Activated T-cell treated with anti-CD3 and anti-CD28 coated beads, Interleukin-2, amount 50 U/mL, for 72 hours (primary cell): ENCODE measurements around the gene SYT13. TPM values are rescaled to one million over a fixed set of nuclear protein-coding genes. Genes with fewer than 3 reads are reported as not detected.

Experiments
- ATAC-seq, 2 donors: fragments of 150-1000 bp; cut with Tn5 transposase; replicated peaks in 1 of 2; 2 replicates each; pipeline ENCODE4 v1.10.0; 2021; ENCODE audit warnings: moderate library complexity in 2 of 2, mild to moderate bottlenecking in 1 of 2
- DNase-seq, 2 donors: peaks; one replicate each; pipeline ENCODE4 v3.0.0; 2021 to 2022; ENCODE audit warnings: mixed read lengths in 1 of 2
- H3K27ac Mint-ChIP-seq: one replicate; pipeline ENCODE4 v1.8.0; 2022; ENCODE audit warnings: mild to moderate bottlenecking, moderate library complexity, mixed read lengths
- H3K27me3 Mint-ChIP-seq: one replicate; pipeline ENCODE4 v1.8.0; 2022; ENCODE audit warnings: low read depth, mixed read lengths
- H3K36me3 Mint-ChIP-seq, 2 donors: one replicate each; pipeline ENCODE4 v1.8.0; 2022; ENCODE audit warnings: mixed read lengths in 2 of 2, mild to moderate bottlenecking in 1 of 2; ENCODE audit not compliant: insufficient read depth in 2 of 2
- H3K4me1 Mint-ChIP-seq: one replicate; pipeline ENCODE4 v1.8.0; 2022; ENCODE audit warnings: low read depth, mixed read lengths
- H3K4me3 Mint-ChIP-seq, 2 donors: one replicate each; pipeline ENCODE4 v1.8.0; 2022; ENCODE audit warnings: mild to moderate bottlenecking in 2 of 2, mixed read lengths in 2 of 2, moderate library complexity in 2 of 2
- H3K9me3 Mint-ChIP-seq, 2 donors: one replicate each; pipeline ENCODE4 v1.8.0; 2022; ENCODE audit warnings: mixed read lengths in 2 of 2
- total RNA-seq, 2 donors: library from RNA; stranded (reverse); gene quantifications; one replicate each; pipeline ENCODE4 v1.2.3, GENCODE V29; 2022

SYT13 gene, protein sequence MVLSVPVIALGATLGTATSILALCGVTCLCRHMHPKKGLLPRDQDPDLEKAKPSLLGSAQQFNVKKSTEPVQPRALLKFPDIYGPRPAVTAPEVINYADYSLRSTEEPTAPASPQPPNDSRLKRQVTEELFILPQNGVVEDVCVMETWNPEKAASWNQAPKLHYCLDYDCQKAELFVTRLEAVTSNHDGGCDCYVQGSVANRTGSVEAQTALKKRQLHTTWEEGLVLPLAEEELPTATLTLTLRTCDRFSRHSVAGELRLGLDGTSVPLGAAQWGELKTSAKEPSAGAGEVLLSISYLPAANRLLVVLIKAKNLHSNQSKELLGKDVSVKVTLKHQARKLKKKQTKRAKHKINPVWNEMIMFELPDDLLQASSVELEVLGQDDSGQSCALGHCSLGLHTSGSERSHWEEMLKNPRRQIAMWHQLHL
- not detected for total RNA-seq

- H3K4me3 Mint-ChIP-seq = peak within 1 kb of the TSS in 1 of 2 donors; percentile 15
- ATAC-seq (no peak), DNase-seq (no peak)
- peaks cover 0 to 2% of the 10 kb centered on the region in 2 donors for H3K9me3 Mint-ChIP-seq
- H3K4me1 Mint-ChIP-seq = no peaks in the 10 kb centered on the region
- H3K27me3 Mint-ChIP-seq = peaks cover 64% of the 10 kb centered on the region
- no peak within 1 kb of the TSS for H3K27ac Mint-ChIP-seq
- H3K36me3 Mint-ChIP-seq = no peaks in the 10 kb centered on the region
These were observed at the start of gene SYT13 for GRCh38 chr11:45285930-45286632. Gene SYT13 (minus strand): TSS chr11:45286341. CDS start chr11:45286207, 134 bp downstream.

DNA sequence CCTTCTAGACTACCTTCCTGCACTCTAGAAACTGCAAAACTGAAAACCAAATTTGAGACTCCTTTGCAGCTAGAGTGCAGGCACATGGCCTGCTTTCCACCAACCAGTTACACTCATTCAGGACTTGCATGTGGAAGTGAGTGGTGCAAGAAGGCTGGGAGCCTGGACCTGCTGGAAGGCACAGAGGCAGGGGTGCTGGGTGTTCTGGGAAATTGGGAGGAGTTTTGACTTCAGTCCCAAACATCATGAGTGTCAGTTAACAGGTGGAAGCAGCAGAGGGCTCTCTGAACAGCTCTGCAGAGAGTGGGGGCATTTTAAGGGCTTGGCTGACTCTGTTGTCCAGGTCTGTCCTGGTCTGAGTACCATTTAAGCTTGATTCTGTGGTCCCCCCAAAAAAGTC, 49.3 kb upstream of the SYT13 start:
- H3K9me3 Mint-ChIP-seq = no peaks in the 10 kb centered on the region
- H3K4me3 Mint-ChIP-seq = no peak overlapping the region
- H3K4me1 Mint-ChIP-seq = peaks cover 17% of the 10 kb centered on the region
- no peak for ATAC-seq
- no peaks in the 10 kb centered on the region for H3K36me3 Mint-ChIP-seq
- H3K27me3 Mint-ChIP-seq = peaks cover 20% of the 10 kb centered on the region
- H3K27ac Mint-ChIP-seq = no peak overlapping the region
- DNase-seq = no peak

DNA sequence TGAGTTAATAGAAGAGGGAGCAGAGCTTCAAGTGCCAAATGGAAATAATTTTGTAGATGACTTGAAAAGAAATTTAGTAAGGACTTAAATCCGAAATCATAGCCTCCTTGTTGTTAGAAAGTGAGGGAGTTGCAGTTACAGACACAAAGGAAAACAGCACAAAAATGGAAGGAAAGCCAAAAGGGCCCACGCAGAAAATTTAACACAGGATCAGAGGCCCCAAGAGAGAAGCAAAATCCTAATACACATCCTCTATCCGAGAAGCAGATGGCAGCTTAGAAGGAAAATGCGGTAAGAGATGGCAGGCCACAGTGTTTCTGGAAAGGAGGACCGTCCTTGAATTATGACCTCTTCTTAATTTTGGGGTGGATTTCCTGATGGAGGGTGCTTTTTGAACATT, 48.7 kb upstream of the SYT13 start:
- Mint-ChIP-seq H3K4me1 (peaks cover 11% of the 10 kb centered on the region), H3K27ac (no peak overlapping the region), H3K4me3 (no peak overlapping the region), H3K9me3 (no peaks in the 10 kb centered on the region), H3K36me3 (no peaks in the 10 kb centered on the region), H3K27me3 (peaks cover 20% of the 10 kb centered on the region)
- ATAC-seq (no peak), DNase-seq (no peak)

DNA sequence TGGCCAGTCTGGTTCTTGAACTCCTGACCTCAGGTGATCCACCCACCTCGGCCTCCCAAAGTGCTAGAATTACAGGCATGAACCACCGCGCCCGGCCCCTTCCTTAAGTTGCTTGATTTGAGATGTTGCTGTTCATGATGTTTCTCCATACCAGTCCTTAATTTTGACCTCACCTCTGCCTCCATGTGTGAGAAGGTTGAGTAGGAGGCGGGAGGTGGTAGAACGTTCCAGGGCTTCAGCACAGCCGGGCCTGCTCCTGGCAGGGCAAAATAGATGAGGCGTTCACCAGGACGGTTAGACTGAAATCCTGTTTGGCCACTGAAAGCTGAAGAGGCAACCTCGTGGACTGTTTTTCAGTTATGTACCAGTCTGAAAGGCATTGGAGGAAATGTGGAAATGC, 48.3 kb upstream of the SYT13 start:
- Mint-ChIP-seq H3K27ac (no peak overlapping the region), H3K36me3 (no peaks in the 10 kb centered on the region), H3K9me3 (no peaks in the 10 kb centered on the region), H3K4me3 (no peak overlapping the region), H3K27me3 (peaks cover 20% of the 10 kb centered on the region), H3K4me1 (peaks cover 6% of the 10 kb centered on the region)
- DNase-seq = no peak
- ATAC-seq = no peak

DNA sequence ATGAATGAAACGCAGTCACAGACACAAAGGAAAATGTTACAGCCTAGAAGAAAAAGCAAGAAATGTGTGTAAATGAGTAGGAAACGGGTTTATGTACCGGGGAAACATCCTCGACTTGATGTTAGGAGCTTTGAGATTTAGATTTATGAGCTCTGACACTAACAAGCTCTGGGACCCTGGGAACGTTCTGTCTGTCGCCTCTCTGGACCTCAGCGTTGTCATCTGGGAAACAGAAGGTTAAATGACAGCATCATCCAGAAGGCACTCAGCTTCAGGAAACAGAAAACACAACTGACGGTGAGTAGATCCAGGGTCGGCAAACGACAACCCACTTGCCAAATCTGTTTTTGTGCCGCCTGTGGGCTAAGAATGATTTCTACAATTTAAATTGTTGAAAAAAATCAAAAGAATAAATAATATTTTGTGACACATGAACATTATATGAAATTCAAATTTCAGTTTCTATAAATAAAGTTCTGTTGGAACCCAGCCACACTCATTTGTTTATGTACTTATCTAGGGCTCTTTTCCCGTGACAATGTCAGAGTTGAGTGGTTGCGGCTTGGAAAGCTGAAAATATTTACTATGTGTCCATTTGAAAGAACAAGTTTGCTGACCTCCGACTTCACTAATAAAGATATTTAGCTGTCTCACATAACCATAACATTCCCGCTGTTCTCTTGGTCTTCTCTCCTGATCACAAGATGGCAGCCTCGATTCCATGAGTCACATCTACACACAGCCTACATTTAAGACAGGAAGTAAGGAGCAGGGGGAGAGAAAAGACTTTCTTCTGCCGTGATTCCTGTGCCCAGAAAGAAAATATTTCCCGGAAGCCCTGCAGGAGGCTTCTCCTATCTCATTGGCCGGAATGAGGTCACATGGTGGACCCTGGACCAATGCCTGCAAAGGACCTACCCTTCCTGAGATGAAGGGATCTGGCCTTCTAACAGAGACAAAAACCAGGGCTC, 47.1 kb upstream of the SYT13 start:
- H3K4me1 Mint-ChIP-seq = peaks cover 5% of the 10 kb centered on the region
- no peak for DNase-seq
- no peaks in the 10 kb centered on the region for H3K9me3 Mint-ChIP-seq
- peaks cover 20% of the 10 kb centered on the region for H3K27me3 Mint-ChIP-seq
- no peak for ATAC-seq
- H3K4me3 Mint-ChIP-seq = no peak overlapping the region
- H3K27ac Mint-ChIP-seq = no peak overlapping the region
- no peaks in the 10 kb centered on the region for H3K36me3 Mint-ChIP-seq

- no peaks in the 10 kb centered on the region for H3K36me3 Mint-ChIP-seq
- H3K4me1 Mint-ChIP-seq = peaks cover 5% of the 10 kb centered on the region
- no peak overlapping the region for H3K4me3 Mint-ChIP-seq
- peaks cover 26% of the 10 kb centered on the region for H3K27me3 Mint-ChIP-seq
- no peak overlapping the region for H3K27ac Mint-ChIP-seq
- H3K9me3 Mint-ChIP-seq = no peaks in the 10 kb centered on the region
- ATAC-seq (peak in 1 of 2 donors; percentile 47), DNase-seq (peak; percentile 32 to 35)
These were observed 46.3 kb upstream of the SYT13 start for GRCh38 chr11:45332276-45332934.

GRCh38 chr11:45331839-45332238, 45.7 kb upstream of the SYT13 start:
- Mint-ChIP-seq H3K4me1 (peaks cover 5% of the 10 kb centered on the region), H3K27me3 (peaks cover 30% of the 10 kb centered on the region), H3K4me3 (no peak overlapping the region), H3K9me3 (peaks cover 0 to 2% of the 10 kb centered on the region in 2 donors), H3K27ac (no peak overlapping the region), H3K36me3 (peaks cover 0 to 1% of the 10 kb centered on the region in 2 donors)
- DNase-seq = no peak
- no peak for ATAC-seq

- H3K9me3 Mint-ChIP-seq = peaks cover 0 to 3% of the 10 kb centered on the region in 2 donors
- H3K27me3 Mint-ChIP-seq = peaks cover 43% of the 10 kb centered on the region
- H3K27ac Mint-ChIP-seq = no peak overlapping the region
- no peak for DNase-seq
- H3K4me3 Mint-ChIP-seq = no peak overlapping the region
- no peak for ATAC-seq
- H3K36me3 Mint-ChIP-seq = peaks cover 0 to 2% of the 10 kb centered on the region in 2 donors
- H3K4me1 Mint-ChIP-seq = peaks cover 5% of the 10 kb centered on the region
These were observed 42.6 kb upstream of the SYT13 start for GRCh38 chr11:45328726-45329125.

DNA sequence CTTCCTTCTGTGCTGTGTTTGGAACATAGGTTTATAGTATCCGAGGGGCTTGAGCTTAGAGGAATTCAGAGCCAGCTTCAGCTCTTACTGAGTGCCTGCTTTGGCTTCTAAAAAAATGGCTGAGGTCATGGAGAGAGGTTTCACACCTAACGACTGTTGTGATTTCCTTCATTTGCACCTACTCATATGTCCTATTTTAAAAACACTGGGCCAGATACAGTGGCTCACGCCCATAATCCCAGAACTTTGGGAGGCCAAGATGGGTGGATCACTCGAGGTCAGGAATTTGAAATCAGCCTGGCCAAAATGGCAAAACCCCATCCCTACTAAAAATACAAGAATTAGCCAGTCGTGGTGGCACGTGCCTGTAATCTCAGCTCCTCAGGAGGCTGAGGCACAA, 38.3 kb upstream of the SYT13 start:
- DNase-seq = no peak
- peaks cover 0 to 3% of the 10 kb centered on the region in 2 donors for H3K9me3 Mint-ChIP-seq
- no peak overlapping the region for H3K4me3 Mint-ChIP-seq
- ATAC-seq = no peak
- no peaks in the 10 kb centered on the region for H3K4me1 Mint-ChIP-seq
- no peak overlapping the region for H3K27ac Mint-ChIP-seq
- peaks cover 23% of the 10 kb centered on the region for H3K27me3 Mint-ChIP-seq
- H3K36me3 Mint-ChIP-seq = peaks cover 0 to 2% of the 10 kb centered on the region in 2 donors

- peaks cover 0 to 3% of the 10 kb centered on the region in 2 donors for H3K9me3 Mint-ChIP-seq
- H3K4me1 Mint-ChIP-seq = no peaks in the 10 kb centered on the region
- no peak overlapping the region for H3K27ac Mint-ChIP-seq
- H3K4me3 Mint-ChIP-seq = no peak overlapping the region
- no peak for ATAC-seq
- H3K36me3 Mint-ChIP-seq = peaks cover 0 to 2% of the 10 kb centered on the region in 2 donors
- H3K27me3 Mint-ChIP-seq = peaks cover 23% of the 10 kb centered on the region
- DNase-seq = no peak
These were observed 37.6 kb upstream of the SYT13 start for GRCh38 chr11:45323601-45324249.

DNA sequence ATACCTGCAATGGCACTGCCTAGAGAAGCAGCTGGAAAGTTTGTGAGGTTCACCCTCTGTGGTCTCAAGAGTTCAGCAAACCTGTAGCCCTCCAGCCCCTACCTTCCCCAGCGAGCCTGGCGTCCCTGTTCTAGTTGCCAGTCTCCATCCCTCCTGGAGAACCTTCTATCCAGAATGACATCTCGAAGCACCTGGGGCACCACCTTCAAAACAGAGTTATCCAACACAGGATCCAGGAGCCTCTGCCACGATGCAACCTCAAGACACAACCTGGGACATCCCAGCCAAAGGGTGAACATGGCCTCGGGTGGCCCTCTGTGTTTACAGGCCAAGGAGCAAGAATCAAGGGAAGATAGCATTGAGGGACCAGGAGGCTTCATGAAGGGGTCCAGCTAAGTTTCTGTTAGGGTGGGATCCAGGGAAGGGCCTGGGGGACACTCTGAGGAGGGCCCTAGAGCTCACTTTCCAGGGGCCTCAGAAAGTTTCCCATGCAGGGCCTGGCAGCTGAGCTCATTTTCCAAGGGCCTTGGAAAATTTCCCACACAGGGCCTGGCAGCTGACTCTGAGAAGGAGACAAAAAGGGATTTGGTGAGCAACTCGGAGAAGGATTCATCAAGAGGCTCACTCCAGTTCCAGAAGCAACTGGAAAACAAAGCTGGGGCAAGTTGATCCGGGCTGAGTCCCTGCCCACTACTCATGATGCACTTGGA, 36.9 kb upstream of the SYT13 start:
- Mint-ChIP-seq H3K4me3 (no peak overlapping the region), H3K27ac (no peak overlapping the region), H3K4me1 (no peaks in the 10 kb centered on the region), H3K9me3 (peaks cover 0 to 3% of the 10 kb centered on the region in 2 donors), H3K36me3 (peaks cover 0 to 2% of the 10 kb centered on the region in 2 donors), H3K27me3 (peaks cover 22% of the 10 kb centered on the region)
- ATAC-seq (no peak), DNase-seq (no peak)
